Measurements from ENCODE around the gene ANAPC10. TPM values are rescaled to one million over a fixed set of nuclear protein-coding genes. Genes with fewer than 3 reads are reported as not detected.

The ANAPC10 gene
- total RNA-seq, 1 donor from 2014 or later, result 21.0 TPM

DNA sequence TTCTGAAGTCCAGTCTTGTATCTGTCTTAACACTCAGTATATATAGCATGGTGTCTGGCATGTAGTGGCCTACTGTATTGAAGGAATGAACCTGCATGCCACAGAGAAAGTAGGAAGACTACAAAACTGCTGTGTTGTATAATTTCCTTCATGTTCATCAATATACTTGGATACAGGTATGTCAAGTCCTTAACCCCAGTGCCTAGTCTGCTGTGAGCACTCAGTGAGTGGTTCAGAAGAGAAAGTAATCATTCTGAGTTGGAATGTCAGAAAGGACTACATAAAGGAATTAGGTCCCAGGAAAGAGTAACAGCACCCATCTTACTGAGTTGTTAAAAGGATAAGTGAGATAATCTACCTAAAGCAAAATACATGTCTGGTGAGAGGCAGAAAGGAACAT is 32.1 kb upstream of the ANAPC10 start:
- Mint-ChIP-seq H3K4me3 (no peak overlapping the region), H3K27me3 (no peaks in the 10 kb centered on the region), H3K9me3 (no peaks in the 10 kb centered on the region), H3K4me1 (ENCODE audit: unreplicated experiment) (peaks cover 10% of the 10 kb centered on the region), H3K36me3 (peaks cover 20% of the 10 kb centered on the region), H3K27ac (no peak overlapping the region)
- no peak for TF ChIP-seq CTCF (conservative IDR thresholded peaks at IDR 0.05)
- DNase-seq (ENCODE audit: extremely low spot score, unreplicated experiment), result no peak

DNA sequence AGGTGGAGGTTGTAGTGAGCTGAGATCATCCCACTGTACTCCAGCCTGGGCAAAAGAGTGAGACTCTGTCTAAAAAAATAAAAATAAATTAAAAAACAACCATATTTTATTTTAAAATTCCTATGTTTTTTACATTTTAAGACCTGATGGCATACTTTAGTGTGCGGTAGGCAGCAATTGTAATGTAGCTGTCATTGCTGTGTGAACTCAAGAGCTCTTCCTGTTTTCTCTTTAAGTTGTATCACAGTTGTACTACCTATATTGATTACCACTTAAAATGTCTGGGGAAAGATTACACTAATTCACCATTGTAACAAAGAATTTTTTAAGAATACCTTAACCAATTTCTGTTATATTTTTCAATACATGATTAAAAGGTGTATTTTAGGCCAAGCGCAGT is 27.4 kb upstream of the ANAPC10 start:
- Mint-ChIP-seq H3K4me3 (no peak overlapping the region), H3K9me3 (no peaks in the 10 kb centered on the region), H3K27me3 (no peaks in the 10 kb centered on the region), H3K4me1 (ENCODE audit: unreplicated experiment) (no peaks in the 10 kb centered on the region), H3K36me3 (peaks cover 11% of the 10 kb centered on the region), H3K27ac (no peak overlapping the region)
- no peak for DNase-seq (ENCODE audit: extremely low spot score, unreplicated experiment)
- TF ChIP-seq CTCF (conservative IDR thresholded peaks at IDR 0.05), result no peak

DNA sequence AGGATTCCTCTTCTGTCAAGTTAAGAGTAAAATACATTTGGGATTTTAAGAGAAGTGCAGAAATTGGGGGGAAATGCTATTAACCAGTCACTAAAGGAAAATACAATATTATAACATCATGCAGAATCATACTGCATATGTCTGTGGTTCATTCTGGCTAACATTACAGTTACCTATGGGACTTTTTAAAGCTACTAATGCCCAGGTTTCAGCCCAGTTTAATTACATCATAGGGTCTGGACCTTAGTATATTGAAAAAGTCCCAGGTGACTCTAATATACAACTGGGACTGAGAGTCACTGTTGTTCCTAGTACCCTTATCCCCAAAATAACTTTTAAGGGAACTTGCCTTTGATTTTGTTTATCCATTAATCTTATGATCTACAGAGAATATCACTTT is 10.1 kb upstream of the ANAPC10 start:
- no peak for TF ChIP-seq CTCF (conservative IDR thresholded peaks at IDR 0.05)

GRCh38 chr4:145107126-145107525 is 9.1 kb upstream of the ANAPC10 start:
- no peaks in the 10 kb centered on the region for H3K9me3 Mint-ChIP-seq
- no peak for TF ChIP-seq CTCF (conservative IDR thresholded peaks at IDR 0.05)
- no peak overlapping the region for H3K4me3 Mint-ChIP-seq
- H3K4me1 Mint-ChIP-seq (ENCODE audit: unreplicated experiment), result peaks cover 8% of the 10 kb centered on the region
- H3K36me3 Mint-ChIP-seq, result peaks cover 22% of the 10 kb centered on the region
- no peak for DNase-seq (ENCODE audit: extremely low spot score, unreplicated experiment)
- H3K27me3 Mint-ChIP-seq, result no peaks in the 10 kb centered on the region
- H3K27ac Mint-ChIP-seq, result no peak overlapping the region

More for the DNA sequence above, 10.1 kb upstream of the ANAPC10 start:
- no peak overlapping the region for H3K4me3 Mint-ChIP-seq
- no peaks in the 10 kb centered on the region for H3K27me3 Mint-ChIP-seq
- H3K36me3 Mint-ChIP-seq, result peaks cover 27% of the 10 kb centered on the region
- no peaks in the 10 kb centered on the region for H3K9me3 Mint-ChIP-seq
- no peak for DNase-seq (ENCODE audit: extremely low spot score, unreplicated experiment)
- peaks cover 8% of the 10 kb centered on the region for H3K4me1 Mint-ChIP-seq (ENCODE audit: unreplicated experiment)
- no peak overlapping the region for H3K27ac Mint-ChIP-seq

- Mint-ChIP-seq H3K27ac (no peak overlapping the region), H3K9me3 (no peaks in the 10 kb centered on the region), H3K27me3 (no peaks in the 10 kb centered on the region), H3K4me3 (no peak overlapping the region), H3K36me3 (peaks cover 8% of the 10 kb centered on the region), H3K4me1 (ENCODE audit: unreplicated experiment) (peaks cover 11% of the 10 kb centered on the region)
- no peak for TF ChIP-seq CTCF (conservative IDR thresholded peaks at IDR 0.05)
- no peak for DNase-seq (ENCODE audit: extremely low spot score, unreplicated experiment)
Measured at GRCh38 chr4:145103496-145103895, 5.5 kb upstream of the ANAPC10 start.

- no peak overlapping the region for H3K27ac Mint-ChIP-seq
- TF ChIP-seq CTCF (conservative IDR thresholded peaks at IDR 0.05), result no peak
- no peaks in the 10 kb centered on the region for H3K9me3 Mint-ChIP-seq
- no peaks in the 10 kb centered on the region for H3K27me3 Mint-ChIP-seq
- peaks cover 8% of the 10 kb centered on the region for H3K36me3 Mint-ChIP-seq
- DNase-seq (ENCODE audit: extremely low spot score, unreplicated experiment), result no peak
- no peak overlapping the region for H3K4me3 Mint-ChIP-seq
- H3K4me1 Mint-ChIP-seq (ENCODE audit: unreplicated experiment), result peaks cover 11% of the 10 kb centered on the region
Measured at GRCh38 chr4:145102619-145103018, 4.6 kb upstream of the ANAPC10 start.
